GM21528 (cell line): ENCODE measurements around the gene NUDT19.
"Not testable (repeated sequence)": the region's sequence is repeated elsewhere in the genome, so short reads cannot be mapped to it uniquely, and the experiment has no call there.

ENCODE experiments used
- ATAC-seq: cut with Tn5 transposase; IDR thresholded peaks from one replicate; pipeline ENCODE4 v1.9.1; 2021; ENCODE audit warnings: mild to moderate bottlenecking, moderate library complexity; ENCODE audit not compliant: unreplicated experiment, low FRiP score

Gene NUDT19

DNA sequence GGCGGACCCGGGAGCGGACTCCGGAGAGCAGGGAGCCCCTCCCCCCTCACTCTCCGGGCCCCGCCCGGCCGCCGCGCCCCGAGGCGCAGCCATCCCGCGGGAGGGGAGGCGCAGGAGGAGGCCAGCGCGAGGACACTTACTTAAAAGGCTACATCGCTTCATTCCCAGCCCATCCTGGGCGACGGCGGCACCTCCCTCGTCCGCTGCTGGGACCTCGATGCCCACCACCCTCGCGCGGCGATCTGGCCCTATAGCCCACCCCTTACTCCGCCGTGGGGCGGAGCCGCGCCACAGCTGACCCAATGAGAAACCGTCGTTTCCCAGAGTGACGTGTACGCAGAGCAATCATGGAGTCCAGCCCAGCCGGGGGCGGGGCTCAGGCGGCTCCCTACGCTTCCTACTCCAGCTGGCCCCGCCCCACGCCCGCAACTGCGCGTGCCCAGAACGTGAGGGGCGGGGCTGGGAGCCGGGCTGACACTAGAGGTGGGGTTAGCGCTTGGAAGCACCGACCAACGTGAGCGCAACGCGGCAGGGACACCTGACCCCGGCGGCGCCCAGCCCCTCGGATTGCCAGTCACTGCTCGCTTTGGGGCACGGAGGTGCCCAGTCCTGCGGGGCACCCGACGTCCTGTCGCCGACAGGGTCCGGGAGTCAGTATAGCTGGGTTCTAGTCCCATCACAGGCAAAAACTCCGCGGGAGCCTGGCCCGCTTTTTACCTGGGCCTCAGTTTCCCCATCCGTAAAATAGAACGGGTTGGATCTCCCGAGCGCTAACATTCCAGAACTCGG lies 16.5 kb upstream of the NUDT19 start, which contains the start of gene ANKRD27:
TSS of gene ANKRD27 (minus strand) at position 250 of the 789 bp plus-strand sequence. CDS start 16,165 bp downstream, outside the sequence.
- ATAC-seq, result peak; percentile 95

DNA sequence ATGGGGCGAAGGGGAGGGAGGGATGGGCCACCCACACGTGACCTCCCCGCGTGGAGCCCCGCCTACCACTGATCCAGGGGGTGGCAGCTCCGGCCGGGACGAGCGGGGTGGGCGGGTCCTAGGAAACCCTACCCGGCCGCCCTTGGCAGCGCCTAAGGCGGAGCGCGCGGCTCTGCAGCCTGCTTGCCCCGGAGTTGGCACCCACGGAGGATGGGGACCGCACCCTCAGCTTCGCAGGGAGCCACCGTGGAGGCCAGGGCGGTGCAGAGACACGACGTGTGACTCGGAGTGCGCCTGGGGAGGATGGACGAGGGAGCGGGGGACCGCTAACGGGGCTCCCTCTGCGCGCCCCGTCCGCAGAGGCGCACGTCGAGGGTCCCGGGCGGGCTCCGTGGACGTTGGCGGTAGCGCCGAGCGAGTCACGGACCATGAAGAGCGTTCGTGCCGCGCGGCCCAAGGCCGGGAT lies 15.9 kb upstream of the NUDT19 start, which contains the start of gene RGS9BP:
TSS of gene RGS9BP (plus strand) at position 129 of the 466 bp plus-strand sequence. CDS start 416 bp downstream, outside the sequence.
- ATAC-seq, result peak; percentile 27

DNA sequence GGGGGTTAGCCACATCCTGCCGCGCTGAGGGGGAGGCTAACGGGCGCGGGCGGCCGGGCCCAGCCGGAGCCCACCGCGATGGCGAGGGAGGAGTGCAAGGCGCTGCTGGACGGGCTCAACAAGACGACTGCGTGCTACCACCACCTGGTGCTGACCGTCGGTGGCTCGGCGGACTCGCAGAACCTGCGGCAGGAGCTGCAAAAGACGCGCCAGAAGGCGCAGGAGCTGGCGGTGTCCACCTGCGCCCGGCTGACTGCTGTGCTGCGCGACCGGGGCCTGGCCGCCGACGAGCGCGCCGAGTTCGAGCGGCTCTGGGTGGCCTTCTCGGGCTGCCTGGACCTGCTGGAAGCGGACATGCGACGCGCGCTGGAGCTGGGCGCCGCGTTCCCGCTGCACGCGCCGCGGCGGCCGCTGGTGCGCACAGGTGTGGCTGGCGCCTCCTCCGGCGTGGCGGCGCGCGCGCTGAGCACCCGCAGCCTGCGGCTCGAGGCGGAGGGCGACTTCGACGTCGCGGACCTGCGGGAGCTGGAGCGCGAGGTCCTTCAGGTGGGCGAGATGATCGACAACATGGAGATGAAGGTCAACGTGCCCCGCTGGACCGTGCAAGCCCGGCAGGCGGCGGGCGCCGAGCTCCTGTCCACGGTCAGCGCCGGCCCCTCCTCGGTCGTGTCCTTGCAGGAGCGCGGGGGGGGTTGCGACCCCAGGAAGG lies 15.3 kb upstream of the NUDT19 start:
- ATAC-seq, result no peak

DNA sequence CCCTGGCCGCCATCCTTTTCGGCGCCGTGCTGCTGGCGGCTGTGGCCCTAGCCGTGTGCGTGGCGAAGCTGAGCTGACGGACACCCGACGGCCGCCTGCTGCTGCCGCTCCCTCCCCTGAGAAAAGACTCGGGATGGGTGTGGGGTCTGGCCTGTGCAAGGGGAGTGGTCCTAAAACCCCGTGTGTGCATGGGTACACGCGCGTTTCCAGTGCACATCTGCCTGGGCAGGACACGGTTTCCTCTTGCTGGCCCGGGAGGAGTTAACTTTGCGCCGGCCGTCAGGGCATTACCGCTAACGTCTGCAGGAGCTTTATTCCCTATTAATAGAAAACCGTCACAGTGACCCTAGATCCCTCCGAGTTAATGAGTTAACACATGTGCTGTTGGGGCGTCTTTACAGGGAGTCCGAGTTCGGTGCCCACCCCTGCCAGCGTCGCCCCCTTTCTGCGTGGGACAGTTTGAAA lies 14.7 kb upstream of the NUDT19 start:
- no peak for ATAC-seq

DNA sequence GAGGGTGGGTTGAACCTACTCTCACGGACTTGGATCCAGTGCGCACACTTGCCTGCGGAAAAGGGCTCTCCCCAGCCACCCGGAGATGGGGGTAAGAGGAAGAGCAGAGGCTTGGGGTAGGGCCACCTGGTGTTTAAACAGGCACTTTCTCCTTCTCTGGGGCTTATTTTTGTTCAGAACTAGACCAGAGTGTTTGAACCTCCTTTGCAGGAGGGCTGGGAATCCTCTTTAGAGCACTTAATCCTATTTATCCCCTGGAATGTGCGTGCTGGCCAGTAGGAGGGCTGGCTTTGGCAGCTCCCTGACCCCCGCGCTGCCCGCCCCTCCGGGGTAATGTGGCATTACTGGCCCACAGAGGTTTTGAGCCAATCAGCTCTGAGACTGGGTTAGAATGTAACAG lies 14.0 kb upstream of the NUDT19 start:
- no peak for ATAC-seq

DNA sequence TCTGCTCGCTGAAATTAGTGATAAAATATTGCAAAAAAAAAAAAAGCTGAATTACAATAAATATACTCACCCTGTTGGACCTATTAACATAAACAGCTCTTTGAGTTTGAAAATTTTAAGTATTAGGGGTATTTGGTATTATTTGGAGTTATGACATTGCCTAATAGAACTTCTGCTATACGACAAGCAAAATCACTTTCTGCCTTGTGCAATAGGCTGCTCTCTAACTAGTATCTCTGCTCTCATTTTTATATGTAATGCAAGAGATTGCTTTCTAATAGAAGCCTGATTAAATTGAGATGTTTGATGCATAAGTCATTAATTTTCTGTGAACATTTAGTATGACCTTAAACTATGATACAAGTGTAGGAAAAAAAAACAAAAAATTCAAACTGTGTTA lies 10.6 kb upstream of the NUDT19 start:
- ATAC-seq, result no peak

DNA sequence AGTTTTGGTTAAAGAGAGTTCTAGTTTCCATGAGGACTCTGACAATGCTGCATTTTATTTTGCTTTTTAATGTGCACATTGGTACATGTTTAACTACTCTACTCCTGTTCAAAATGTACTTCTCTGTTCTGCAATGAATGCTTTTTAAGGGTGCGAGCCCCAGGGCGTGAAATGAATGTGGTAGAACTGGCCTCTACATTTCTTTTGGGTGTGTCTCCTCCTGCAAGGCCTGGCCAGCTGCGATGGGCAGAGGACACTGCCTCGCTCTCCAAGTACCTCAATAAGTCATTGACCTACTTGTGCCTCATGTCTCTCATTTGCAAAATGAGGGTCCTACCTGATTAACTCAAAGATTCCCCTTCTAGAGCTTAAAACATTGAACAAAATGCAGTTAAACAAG lies 9.3 kb upstream of the NUDT19 start:
- ATAC-seq, result no peak

DNA sequence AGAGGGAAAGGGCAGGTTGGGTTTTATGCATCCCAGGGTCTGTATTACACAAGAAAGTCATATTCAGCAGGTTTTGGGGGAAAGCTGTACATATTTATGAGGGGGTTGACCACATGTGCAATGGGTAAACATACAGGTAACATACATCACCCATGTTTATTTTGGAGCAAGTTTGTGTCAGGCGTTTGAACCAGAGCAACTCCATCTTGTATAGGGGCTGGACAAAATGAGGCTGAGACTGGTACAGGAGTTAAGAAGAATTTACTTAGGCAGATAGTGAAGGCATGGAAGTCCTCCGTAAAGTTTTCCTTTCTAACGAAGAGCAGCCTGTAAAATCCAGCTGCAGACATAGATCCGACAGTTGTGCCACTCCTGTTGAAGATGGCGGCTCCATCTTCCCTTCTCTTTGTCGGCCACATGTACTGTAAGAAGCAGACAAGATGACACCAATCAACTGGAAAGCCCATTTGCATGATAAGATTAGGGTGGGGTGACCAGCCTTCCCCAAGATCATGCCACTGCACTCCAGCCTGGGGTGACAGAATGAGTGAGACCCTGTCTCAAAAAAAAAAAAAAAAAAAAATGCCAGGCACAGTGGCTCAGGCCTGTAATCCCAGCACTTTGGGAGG lies 4.7 kb upstream of the NUDT19 start:
- no peak for ATAC-seq

DNA sequence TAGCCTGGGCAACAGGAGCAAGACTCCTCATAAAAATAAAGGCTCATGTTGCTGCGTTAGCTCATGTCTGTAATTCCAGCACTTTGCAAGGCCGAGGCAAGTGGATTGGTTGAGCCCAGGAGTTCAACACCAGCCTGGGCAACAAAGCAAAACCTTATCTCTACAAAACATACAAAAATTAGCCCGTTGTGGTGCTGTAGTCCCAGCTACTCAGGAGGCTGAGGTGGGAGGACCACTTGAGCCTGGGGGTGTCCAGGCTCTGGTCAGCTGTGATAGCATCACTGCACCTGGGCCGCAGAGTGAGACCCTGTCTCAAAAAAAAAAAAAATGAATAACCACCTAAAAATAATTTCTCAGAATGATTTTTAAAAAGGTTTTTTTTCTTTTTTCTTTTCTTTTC lies 3.9 kb upstream of the NUDT19 start:
- ATAC-seq, result no peak

DNA sequence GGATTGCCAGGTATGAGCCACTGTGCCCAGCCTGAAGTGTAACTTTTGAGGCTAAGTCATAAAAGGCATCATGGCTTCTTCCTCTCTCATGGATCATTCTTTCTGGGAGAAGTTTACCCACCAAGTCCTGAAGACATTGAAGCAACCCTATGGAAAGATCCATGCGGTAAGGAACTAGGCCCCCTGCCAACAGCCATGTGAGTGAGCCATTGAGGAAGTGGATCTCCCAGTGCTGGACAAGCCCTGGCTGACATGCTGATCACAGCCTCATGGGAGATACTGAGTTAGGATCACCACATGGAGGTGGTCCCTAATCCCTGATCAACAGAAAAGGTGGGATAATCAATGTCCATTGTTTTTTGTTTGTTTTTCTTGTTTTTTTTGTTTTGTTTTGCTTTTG lies 3.3 kb upstream of the NUDT19 start:
- no peak for ATAC-seq

DNA sequence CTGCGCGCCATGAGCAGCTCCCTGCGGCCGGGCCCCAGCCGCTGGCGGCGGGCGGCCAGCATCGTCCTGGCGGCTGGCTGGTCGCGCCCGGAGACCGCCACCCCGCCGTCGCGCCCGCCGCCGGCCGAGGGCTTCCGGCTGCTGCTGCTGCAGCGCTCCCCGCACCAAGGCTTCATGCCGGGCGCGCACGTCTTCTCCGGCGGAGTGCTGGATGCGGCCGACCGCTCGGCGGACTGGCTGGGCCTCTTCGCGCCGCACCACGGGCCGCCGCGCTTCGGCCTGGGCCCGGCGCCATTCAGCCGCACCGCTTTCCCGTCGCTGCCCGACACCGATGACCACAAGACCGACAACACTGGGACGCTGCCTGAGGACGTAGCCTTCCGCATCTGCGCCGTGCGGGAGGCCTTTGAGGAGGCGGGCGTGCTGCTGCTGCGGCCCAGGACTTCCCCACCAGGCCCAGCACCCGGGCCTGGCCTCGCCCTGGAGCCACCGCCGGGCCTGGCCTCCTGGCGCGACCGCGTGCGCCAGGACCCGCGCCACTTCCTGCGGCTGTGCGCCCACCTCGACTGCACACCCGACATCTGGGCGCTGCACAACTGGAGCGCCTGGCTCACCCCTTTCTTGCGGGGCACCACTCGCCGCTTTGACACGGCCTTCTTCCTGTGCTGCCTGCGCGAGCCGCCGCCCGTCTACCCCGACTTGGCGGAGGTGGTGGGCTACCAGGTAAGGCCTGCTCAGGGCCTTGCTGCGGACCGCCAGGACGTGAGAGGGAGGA lies 518 bp downstream of the NUDT19 start:
- peak; percentile 54 for ATAC-seq

DNA sequence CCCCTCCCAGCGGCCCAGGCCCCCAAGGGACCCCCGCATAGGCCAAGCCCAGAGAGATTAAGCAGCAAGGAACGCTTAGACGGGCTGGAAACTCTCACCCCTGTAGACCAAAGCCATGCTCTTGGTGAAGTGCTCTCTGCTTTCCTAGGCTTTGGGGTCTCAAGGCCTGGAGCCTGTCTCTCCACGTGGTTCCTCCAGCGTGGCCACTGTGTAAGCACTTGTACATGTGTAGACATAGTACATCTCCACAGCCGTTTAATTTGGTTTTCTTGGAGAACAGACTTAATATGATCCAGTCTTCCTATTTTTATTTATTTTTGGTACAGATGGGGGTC lies 1.1 kb downstream of the NUDT19 start:
- ATAC-seq, result no peak

DNA sequence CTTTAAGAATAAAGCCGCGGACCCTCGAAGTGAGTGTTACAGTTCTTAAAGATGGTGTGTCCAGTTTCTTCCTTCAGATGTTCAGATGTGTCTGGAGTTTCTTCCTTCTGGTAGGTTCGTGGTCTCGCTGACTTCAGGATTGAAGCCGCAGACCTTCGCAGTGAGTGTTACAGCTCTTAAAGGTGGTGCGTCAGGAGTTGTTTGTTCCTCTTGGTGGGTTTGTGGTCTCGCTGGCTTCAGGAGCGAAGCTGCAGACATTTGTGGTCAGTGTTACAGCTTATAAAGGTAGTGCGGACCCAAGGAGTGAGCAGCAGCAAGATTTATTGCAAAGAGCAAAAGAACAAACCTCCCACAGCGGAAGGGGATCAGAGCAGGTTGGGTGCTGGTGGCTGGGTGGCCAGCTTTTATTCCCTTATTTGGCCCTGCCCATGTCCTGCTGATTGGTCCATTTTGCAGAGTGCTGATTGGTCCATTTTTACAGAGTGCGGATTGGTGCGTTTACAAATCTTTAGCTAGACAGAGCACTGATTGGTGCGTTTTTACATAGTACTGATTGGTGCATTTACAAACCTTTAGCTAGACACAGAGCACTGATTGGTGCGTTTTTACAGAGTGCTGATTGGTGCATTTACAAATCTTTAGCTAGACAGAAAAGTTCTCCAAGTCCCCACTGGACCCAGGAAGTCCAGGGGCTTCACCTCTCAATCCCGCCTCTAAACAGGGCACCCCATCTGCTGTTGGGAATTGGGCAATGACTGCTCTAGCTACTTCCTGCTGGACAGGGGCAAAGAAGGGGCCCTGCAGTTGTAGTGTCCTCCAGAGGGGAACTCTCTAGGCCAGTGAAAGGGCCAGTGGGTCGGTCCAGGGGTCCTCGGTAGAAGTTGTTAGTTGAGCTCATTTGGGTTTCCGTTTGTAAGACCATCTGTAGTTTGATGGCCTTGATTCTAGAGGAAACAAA lies 1.8 kb downstream of the NUDT19 start:
- ATAC-seq, result not testable (repeated sequence)

DNA sequence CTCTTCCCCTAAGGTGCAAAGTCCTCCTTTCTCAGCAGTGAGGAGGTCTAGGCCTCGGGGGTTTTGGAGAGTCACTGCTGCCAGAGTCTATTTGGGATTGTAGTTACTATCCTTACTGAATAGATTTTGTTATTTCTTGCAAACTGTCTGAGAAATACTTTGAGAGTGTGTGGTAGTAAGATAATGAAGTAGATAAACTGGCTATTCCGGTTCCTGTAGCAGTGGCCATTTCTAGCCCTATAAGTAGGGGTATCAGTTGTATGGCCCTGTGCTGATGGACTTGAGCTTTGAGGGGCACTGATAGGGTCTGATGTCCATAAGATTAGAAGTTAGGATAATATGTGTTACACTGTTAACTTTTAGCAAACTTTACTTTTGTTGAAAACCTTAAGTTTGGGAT lies 2.7 kb downstream of the NUDT19 start:
- not testable (repeated sequence) for ATAC-seq

DNA sequence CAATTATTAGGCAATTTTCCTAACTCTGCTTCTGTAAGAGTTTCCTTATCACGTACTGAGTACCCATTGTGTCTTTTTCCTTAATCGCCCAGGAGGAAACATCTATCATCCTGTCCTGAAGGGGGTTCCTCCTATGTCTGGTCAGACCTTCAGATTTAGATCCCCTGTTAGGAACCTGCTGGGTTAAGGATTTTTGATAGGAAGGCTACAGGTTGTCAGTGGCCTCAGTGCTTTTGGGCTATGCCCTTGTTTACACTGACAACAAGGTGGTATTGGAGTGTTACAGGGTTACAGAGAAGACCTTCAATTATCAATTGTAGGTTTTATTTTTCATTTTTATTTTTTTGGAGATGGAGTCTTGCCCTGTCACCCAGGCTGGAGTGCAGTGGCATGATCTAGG lies 3.2 kb downstream of the NUDT19 start:
- not testable (repeated sequence) for ATAC-seq

DNA sequence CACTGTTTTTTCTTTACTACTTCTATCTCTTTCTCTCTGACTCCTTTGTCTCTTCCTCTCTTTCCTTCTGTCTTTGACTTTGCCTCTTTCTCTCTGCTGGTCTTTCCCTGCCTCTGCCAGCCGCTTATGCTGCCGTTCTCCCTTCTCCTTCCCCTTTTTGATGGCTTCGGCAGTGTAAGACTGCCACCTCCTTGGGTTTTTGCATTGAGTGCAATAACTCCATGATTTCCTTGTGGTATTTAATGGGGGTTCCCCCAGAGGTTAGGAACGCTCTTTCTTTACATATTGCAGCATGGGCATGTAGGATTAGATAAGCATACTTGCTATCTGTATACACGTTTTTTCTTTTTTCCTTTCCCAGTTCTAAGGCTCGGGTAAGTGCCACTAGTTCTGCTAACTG lies 3.9 kb downstream of the NUDT19 start:
- not testable (repeated sequence) for ATAC-seq

DNA sequence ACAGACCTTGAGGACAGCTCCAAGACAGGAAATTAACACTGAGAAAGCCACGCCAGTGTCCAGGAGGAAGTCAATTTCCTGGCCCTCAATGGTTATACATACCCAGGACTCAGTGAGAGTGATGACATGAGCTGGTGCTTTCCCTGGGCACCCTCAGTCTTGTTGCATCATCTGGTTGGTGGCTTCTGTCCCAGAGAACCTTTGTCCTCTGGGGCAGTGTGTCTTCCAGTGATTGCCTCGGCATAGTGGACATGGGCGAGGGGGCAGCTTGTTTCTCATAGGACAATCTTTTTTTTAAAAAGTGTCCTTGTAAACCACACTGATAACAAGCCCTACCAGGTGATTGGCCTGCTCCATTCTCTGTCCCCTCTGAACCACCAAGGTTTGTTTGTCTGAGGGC lies 5.2 kb downstream of the NUDT19 start:
- ATAC-seq, result not testable (repeated sequence)

DNA sequence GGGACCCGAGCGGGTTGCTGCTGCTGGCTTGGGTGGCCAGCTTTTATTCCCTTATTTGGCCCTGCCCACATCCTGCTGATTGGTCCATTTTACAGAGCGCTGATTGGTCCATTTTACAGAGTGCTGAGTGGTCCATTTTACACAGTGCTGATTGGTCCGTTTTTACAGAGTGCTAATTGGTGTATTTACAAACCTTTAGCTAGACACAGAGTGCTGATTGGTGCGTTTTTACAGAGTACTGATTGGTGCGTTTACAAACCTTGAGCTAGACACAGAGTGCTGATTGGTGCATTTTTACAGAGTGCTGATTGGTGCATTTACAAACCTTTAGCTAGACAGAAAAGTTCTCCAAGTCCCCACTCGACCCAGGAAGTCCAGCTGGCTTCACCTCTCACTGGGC lies 8.5 kb downstream of the NUDT19 start:
- ATAC-seq, result not testable (repeated sequence)

DNA sequence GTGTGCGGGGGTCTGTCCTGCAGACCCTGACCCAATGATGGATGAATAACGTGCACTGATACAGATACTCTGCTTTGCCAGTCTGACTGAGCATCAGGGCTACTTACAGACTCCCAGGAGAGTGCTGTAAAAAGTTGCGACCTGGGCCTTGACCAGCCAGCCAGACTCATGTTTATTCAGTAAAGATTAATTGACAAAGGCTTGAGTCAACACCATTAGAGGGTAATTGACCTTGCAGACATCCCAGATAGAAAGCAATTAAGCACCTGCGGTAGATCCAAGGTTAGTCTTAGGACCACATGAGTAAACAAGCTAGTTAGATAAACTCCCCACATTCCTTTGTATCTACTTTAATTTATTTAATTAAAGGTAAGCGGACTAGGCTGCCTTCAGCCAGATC lies 10.4 kb downstream of the NUDT19 start:
- no peak for ATAC-seq
